ELR (cell line): ENCODE measurements around the gene THEMIS.
A peak's percentile ranks its signal among the peaks of the same experiment; 100 is the strongest.

Source experiments
- DNase-seq: peaks from one replicate; pipeline ENCODE4 v3.0.0-alpha.2; 2015; ENCODE audit warnings: low read depth

THEMIS gene

DNA sequence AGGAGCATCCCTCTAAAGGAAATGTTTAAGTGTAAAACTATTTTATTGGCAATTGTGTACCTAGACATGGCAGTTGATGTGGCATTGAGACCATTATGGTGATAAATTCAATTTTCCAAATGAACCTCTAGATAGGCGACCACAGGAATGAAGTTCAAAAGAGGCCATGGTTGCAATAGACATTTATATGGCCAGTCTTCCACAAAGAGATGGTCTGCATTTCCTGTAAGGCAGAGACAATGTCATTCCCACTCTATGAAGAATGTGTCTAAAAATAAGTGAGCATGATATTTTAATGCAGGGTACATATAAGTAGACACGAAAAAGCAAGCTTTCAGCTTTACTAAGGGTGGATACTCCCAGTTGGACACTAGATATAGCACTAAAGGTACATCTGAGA, 40.9 kb downstream of the THEMIS start:
- no peak for DNase-seq

DNA sequence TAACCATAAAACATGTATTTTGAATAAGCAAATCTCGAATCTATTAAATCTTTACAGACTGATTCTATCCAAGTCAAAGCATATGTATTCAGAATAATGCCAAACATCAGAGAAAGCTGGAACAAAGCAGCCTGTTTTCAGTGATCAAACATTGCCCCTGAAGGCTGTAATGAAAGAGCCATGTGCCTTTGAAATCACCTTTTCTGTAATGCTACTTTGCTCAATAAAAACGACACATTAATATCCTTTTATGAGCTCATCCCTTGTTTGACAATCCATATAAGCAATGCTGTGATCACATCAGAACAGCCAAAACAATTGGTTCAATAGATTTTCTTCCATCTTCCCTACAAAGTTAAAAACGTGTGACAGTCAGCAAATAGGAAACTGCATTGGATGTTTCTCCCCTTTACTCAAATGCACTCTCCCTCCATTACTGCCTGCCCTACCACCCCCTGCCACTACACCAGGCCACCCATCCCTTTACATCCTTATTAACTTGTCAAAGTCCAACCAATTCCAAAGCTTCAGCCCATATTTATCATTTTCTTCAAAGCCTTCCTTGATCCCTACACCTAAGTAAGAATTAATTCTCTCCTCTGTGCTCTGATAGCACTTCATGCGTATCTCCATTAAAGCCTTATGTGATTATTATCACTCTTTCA, 42.0 kb downstream of the THEMIS start:
- no peak for DNase-seq

DNA sequence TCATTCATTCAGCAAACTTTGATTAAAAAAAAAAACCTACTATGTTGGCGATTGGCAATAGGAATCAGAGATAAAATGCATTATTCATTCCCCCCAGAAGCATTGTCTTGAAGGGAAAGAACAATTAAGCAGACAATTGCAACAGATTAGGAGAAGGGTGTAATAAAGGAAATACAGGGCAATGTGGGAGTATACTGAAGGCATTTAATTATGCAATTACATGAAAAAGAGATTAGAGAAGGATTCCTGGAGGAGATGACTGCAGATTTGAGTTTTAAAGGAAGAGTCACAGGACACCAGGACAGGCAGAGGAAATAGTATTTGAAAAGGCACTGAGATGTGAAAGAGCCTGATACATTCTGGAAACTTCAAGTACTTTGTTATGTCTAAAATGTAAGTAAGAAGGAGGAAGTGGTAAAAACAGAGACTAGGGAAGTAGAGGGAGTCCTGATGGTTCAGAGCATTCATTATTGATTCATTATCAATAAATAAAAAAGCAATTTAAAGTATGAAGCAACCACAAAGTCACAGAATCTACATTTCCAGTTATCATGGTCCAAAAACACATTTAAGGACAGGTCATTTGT, 43.7 kb downstream of the THEMIS start:
- DNase-seq = no peak

- DNase-seq = peak; percentile 58
These were observed 45.2 kb downstream of the THEMIS start for GRCh38 chr6:127855542-127856159.

DNA sequence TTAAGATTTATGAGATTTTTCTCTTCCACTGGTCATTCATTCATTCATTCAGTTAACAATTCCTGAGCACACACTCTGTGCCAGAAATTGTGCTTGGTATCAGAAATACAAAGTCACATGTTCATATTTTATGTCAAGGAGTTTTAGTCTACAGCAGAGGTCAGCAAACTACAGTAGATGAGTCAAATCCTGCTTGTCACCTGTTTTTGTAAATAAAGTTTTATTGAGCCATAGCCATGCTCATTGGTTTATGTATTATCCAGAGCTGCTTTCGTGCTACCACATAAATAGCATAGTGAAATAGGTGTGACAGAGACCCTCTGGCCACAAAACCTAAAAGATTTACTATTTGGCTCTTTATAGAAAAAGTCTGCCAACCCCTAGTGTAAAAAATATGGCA, 46.8 kb downstream of the THEMIS start:
- peak; percentile 42 for DNase-seq

- DNase-seq = no peak
These were observed 49.7 kb downstream of the THEMIS start for GRCh38 chr6:127851197-127851596.

- no peak for DNase-seq
These were observed 55.6 kb downstream of the THEMIS start for GRCh38 chr6:127845242-127845641.

DNA sequence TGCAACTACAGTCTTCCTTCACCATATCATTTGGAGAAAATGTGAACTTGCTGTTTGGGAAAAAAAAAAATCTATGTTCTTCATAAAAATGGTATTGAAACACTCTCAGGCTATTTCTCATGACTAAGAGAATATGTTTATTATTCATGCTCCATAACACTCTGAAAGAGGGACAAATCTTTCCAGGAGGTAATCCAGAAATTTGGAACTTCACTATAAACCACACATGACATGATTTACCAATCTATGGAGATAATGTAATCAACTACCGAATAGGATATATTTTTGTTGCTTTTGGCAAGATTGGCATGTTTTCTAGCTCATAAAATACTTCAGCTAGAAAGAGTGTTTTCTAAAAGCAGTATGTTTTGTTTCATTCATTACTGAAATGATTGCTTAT, 56.3 kb downstream of the THEMIS start:
- no peak for DNase-seq

GRCh38 chr6:127843582-127843981, 57.3 kb downstream of the THEMIS start:
- no peak for DNase-seq

DNA sequence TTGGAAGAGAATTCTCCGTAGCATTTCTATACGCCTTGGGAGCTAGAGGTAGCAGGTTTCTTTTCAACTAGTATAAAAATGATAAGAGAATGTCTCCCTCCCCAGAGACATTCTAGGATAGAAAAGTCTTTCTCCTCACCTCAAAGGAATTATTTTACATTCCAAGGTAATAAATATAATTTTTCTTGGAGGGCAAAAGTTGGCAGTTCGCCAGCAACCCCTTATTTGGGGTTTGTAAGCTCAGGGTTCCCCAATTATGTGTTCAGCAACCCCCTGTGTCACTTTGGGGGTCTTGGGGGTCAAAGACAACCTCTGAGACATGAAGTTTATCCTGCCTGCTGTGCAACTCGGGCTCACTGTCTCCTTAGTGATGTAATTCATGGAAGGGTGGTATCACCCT, 58.3 kb downstream of the THEMIS start:
- no peak for DNase-seq

- peak; percentile 25 for DNase-seq
These were observed 59.0 kb downstream of the THEMIS start for GRCh38 chr6:127841811-127842210.

DNA sequence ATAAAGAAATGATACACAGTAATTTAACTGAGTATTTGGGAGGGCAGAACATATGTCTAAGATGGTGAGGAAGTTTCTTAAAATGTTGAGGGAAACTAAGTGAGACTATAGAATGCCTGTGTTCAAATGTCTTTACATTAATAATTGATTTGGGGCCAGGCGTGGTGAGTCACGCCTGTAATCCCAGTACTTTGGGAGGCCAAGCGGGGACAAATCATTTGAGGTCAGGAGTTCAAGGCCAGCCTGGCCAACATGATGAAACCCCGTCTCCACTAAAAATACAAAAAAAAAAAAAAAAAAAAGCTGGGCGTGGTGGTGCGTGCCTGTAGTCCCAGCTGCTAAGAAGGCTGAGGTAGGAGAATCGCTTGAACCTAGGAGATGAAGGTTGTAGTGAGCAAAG, 66.7 kb downstream of the THEMIS start:
- no peak for DNase-seq

- DNase-seq = peak; percentile 28
These were observed 67.5 kb downstream of the THEMIS start for GRCh38 chr6:127833336-127833735.

GRCh38 chr6:127832381-127832780, 68.5 kb downstream of the THEMIS start:
- DNase-seq = no peak

GRCh38 chr6:127824061-127824460, 76.8 kb downstream of the THEMIS start:
- no peak for DNase-seq

- DNase-seq = no peak
These were observed 79.4 kb downstream of the THEMIS start for GRCh38 chr6:127821431-127821830.

GRCh38 chr6:127818149-127818548, 82.7 kb downstream of the THEMIS start:
- no peak for DNase-seq

DNA sequence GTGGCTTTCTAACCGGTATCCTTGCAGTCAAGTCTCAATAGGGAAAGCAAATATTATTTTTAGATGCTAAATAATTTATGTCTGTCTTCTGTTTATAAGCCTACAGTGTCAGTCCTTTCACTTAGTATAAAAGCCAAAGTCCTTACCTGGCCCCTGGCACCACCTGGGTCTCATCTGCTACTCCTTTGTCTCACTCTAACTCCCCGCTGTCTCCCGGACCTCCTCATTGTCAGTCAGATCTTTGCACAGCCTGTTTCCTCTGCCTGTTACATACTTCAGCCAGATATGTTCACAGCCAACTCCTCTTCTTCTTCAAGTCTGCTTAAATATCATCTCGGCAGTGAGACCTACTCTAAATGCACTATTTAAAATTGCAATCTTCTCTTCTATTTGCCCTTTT, 84.2 kb downstream of the THEMIS start:
- no peak for DNase-seq

GRCh38 chr6:127813699-127814027, 87.2 kb downstream of the THEMIS start:
- DNase-seq = no peak

DNA sequence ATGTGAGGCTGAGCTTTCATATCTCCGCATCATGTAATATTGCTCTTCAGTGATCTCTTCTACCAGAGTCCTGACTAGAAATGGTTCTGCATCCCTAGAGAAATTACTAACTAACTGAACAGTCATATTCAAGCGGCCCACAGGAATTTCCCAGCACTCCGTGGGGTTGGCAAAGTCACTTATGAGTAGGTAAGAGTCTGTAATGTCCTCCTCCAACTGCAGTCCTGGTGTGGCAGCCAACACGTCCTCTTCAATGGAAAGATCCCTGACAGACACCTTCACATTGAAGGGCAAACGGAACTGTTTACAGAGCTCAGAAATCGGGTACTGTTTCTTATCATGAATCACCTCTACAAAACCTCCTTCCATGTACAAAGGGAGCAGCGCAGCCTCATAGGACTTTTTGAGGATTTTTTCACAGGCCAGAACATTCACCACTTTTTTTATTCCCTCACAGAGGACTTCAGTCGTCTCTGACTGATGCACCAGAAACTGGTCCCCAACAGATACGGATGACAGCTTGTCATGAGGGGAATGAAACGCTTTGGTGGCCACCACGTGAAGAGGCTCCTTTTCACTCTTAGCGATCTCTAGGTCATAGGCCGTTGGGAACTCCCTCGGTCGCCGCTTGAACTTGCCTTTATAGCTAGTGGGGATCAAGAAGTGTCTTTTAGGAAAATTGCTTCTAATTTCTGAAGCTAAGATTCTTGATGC, 87.7 kb downstream of the THEMIS start:
- no peak for DNase-seq

- DNase-seq = no peak
These were observed 88.8 kb downstream of the THEMIS start for GRCh38 chr6:127811900-127812570.

- DNase-seq = no peak
These were observed 92.9 kb downstream of the THEMIS start for GRCh38 chr6:127807806-127808517.
